ENCODE data around the gene WDR5. TPM values are rescaled to one million over a fixed set of nuclear protein-coding genes. Genes with fewer than 3 reads are reported as not detected.

Gene WDR5
- total RNA-seq, 1 donor from 2014 or later: 13.9 TPM

- no peaks in the 10 kb centered on the region for H3K4me1 ChIP-seq
- H3K27ac ChIP-seq: no peak overlapping the region
- H3K4me3 ChIP-seq: no peak overlapping the region
- intact Hi-C loops (cut with DNase I): no loop called here
- H3K27me3 ChIP-seq: no peaks in the 10 kb centered on the region
- DNase-seq (ENCODE audit: low spot score in 2 of 2): no peak
- TF ChIP-seq CTCF (IDR thresholded peaks at IDR 0.05): no peak
- peaks cover 0 to 15% of the 10 kb centered on the region in 2 donors for H3K9me3 ChIP-seq
- H3K36me3 ChIP-seq: no peaks in the 10 kb centered on the region
Measured at GRCh38 chr9:134200730-134201129, 64.8 kb downstream of the WDR5 start.

GRCh38 chr9:134203224-134203623 is 67.3 kb downstream of the WDR5 start:
- no peak for TF ChIP-seq CTCF (IDR thresholded peaks at IDR 0.05)
- intact Hi-C loops (cut with DNase I): no loop called here
- no peak overlapping the region for H3K27ac ChIP-seq
- no peak overlapping the region for H3K4me3 ChIP-seq
- no peak for DNase-seq (ENCODE audit: low spot score in 2 of 2)
- H3K36me3 ChIP-seq: no peaks in the 10 kb centered on the region
- peaks cover 0 to 9% of the 10 kb centered on the region in 2 donors for H3K4me1 ChIP-seq
- H3K27me3 ChIP-seq: no peaks in the 10 kb centered on the region
- peaks cover 0 to 15% of the 10 kb centered on the region in 2 donors for H3K9me3 ChIP-seq

DNA sequence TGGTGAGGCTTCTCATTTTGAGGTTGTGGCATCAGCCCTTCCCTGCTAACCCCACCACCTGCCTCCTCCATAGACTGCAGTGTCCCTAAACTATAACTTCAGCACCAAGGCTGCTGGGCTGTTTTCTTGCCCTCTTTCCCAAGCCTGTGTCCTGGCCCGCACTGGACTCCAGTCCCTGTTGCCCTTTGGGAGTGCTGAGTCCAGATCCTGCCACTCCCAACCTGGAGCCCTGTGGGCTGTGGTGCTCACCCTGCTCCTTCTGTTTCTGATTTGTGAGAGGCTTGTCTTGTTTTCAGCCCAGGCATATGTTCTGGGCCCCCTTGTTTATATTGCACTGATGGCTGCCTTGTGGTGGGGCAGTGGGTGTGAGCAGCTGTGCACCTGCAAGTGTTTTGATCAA is 68.2 kb downstream of the WDR5 start:
- H3K27me3 ChIP-seq: no peaks in the 10 kb centered on the region
- TF ChIP-seq CTCF (IDR thresholded peaks at IDR 0.05): no peak
- H3K9me3 ChIP-seq: peaks cover 0 to 15% of the 10 kb centered on the region in 2 donors
- H3K4me3 ChIP-seq: no peak overlapping the region
- no peak overlapping the region for H3K27ac ChIP-seq
- intact Hi-C loops (cut with DNase I): no loop called here
- H3K36me3 ChIP-seq: no peaks in the 10 kb centered on the region
- peak in 1 of 2 donors; percentile 25 for DNase-seq (ENCODE audit: low spot score in 2 of 2)
- peaks cover 0 to 17% of the 10 kb centered on the region in 2 donors for H3K4me1 ChIP-seq

GRCh38 chr9:134204991-134205578 is 69.2 kb downstream of the WDR5 start:
- peaks cover 0 to 17% of the 10 kb centered on the region in 2 donors for H3K4me1 ChIP-seq
- H3K27ac ChIP-seq: no peak overlapping the region
- H3K4me3 ChIP-seq: no peak overlapping the region
- no peaks in the 10 kb centered on the region for H3K27me3 ChIP-seq
- H3K36me3 ChIP-seq: no peaks in the 10 kb centered on the region
- H3K9me3 ChIP-seq: peaks cover 0 to 15% of the 10 kb centered on the region in 2 donors
- peak in 1 of 2 donors; percentile 52 for DNase-seq (ENCODE audit: low spot score in 2 of 2)
- intact Hi-C loops (cut with DNase I): no loop called here
- no peak for TF ChIP-seq CTCF (IDR thresholded peaks at IDR 0.05)

- peak in 1 of 2 donors; percentile 86 for DNase-seq (ENCODE audit: low spot score in 2 of 2)
- intact Hi-C loops (cut with DNase I): no loop called here
- Histone ChIP-seq H3K4me3 (no peak overlapping the region), H3K27me3 (no peaks in the 10 kb centered on the region), H3K27ac (peak overlapping the region in 1 of 2 donors; percentile 59), H3K4me1 (peaks cover 0 to 24% of the 10 kb centered on the region in 2 donors), H3K9me3 (peaks cover 0 to 15% of the 10 kb centered on the region in 2 donors), H3K36me3 (no peaks in the 10 kb centered on the region)
- TF ChIP-seq CTCF (IDR thresholded peaks at IDR 0.05): no peak
Measured at GRCh38 chr9:134205672-134206310, 69.9 kb downstream of the WDR5 start.
